Measurements from ENCODE around the gene DAB2.
"Not testable (repeated sequence)": the region's sequence is repeated elsewhere in the genome, so short reads cannot be mapped to it uniquely, and the experiment has no call there.

The DAB2 gene

GRCh38 chr5:39373791-39374190 lies 51.0 kb downstream of the DAB2 start:
- no peak for DNase-seq

DNA sequence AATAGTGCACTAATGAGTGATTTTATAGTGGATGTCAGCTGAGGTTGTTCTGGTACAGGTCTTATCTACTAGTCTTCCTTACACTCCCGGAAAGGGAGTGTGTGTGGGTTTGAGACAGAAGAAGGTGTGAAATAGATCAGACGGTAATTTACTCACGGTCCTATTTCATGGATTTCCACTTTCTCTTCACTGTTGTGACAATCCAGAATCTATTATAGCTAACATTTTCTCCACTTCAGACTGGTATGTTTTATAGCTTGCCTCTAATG lies 53.5 kb downstream of the DAB2 start:
- no peak for DNase-seq

GRCh38 chr5:39370555-39371366 lies 54.0 kb downstream of the DAB2 start:
- DNase-seq = no peak

DNA sequence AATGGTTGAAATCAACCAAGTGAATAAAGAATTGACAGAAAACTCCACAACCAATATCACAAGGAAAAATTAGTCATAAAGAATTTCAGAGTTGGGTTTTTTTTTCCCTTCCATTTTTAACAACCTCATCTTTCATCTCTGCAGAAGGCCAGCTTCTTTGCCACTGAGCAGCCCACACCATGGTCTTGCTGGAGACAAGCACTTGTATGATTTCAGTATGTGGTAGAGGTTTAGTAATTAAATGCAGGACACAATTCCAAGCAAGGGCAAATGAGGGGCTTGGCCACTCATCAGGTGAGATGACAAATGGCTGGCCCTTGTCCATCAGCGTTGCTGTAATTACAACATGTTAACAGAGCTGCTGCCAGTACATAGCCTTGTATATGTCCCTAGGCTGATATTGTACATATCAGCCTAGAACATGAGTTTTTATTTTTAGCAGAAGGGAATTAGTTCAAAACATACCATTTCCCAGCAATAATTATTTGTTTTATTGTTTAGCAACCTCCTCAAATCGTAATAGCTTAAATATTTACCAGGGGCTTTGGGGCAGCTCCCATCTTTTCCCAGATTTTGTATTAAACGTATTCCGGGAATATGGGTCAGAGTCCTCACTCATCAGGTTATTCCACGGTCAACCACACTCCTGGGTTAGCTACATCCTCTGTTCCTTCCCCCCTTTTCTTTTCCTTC lies 55.5 kb downstream of the DAB2 start:
- no peak for DNase-seq

GRCh38 chr5:39368116-39368515 lies 56.7 kb downstream of the DAB2 start:
- DNase-seq = no peak

GRCh38 chr5:39367711-39368110 lies 57.1 kb downstream of the DAB2 start:
- no peak for DNase-seq

DNA sequence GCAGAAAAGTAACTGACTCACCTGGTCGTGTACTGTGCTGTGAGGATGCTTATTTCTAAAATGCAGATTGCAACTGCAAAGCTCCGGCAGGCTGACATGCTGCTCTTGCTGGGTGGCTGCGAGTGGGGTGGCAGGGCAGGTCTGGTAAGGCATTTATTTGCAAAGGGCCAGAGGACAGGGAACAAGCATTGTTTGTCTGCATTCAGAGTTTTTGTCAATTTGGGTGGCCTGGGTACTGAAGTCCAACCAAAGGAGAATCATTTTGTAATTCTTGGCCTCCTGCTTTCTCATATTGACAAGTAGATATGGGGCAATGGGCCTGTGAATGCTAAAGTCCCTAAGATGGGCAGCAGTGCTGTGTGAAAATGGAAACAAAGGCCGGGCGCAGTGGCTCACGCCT lies 60.4 kb downstream of the DAB2 start, which contains the start of gene C9:
TSS of gene C9 (minus strand) at position 129 of the 400 bp plus-strand sequence. CDS start at position 98, 31 bp downstream.
- DNase-seq = no peak

DNA sequence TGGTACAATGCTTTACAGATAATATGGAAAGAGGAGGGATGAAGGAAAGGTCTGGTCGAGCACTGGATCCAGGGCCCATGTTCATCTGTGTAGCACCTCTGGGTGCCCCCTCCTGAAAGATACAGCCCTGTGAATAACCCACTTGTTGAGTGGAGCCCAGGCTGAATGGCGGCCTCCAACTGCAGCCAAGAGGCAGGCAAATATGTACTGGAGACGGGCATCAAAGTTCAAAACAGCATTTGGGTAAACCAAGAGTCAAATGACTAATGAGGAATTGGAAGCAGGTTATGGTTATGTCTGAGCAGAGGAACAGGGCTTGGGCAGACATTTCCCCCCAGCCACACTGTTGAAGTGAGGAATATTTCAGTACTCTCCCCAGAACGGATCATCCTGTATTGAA lies 61.6 kb downstream of the DAB2 start:
- DNase-seq = no peak

DNA sequence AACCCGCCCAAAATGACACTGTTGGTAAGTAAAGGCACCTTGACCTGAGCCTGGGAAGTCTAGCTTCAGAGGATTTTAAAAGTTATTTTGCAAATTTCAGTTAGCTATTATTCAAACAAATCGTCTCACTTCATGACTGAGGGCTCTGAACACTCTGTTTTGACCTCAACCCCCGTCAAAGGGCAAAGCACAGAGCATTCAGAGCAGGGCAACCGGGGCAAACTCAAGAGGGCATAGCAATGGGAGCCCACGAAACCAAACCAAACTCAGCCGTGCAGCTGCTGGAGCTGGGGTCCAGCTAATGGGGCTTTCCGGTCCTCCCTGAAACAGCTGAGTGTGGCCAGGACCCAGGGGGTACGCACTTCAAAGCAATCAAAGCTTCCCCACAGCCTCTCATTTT lies 62.1 kb downstream of the DAB2 start:
- no peak for DNase-seq

- DNase-seq = no peak
Measured at GRCh38 chr5:39361306-39361705, 63.5 kb downstream of the DAB2 start.

- DNase-seq = no peak
Measured at GRCh38 chr5:39360471-39361111, 64.2 kb downstream of the DAB2 start.

GRCh38 chr5:39356263-39356662 lies 68.5 kb downstream of the DAB2 start:
- no peak for DNase-seq

GRCh38 chr5:39355324-39355723 lies 69.5 kb downstream of the DAB2 start:
- no peak for DNase-seq

GRCh38 chr5:39353717-39354399 lies 70.9 kb downstream of the DAB2 start:
- no peak for DNase-seq

GRCh38 chr5:39352951-39353350 lies 71.8 kb downstream of the DAB2 start:
- no peak for DNase-seq

DNA sequence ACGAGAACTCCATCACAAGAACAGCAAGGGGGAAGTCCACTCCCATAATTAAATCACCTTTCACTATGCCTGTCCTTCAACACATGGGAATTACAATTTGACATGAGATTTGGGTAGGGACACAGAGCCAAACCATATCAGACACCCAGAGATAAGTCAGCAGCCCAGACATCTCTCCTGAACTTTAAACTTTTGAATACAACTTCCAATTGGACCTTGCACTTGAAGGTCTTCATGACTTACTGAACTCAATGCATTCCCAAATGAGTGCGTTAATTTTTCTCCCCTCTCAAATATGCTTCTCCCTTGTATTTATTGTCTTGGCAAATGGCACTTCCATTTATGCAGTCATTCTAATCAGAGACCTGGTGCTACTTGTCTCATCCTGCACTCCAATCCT lies 72.6 kb downstream of the DAB2 start:
- DNase-seq = no peak

- no peak for DNase-seq
Measured at GRCh38 chr5:39349484-39349883, 75.3 kb downstream of the DAB2 start.

- no peak for DNase-seq
Measured at GRCh38 chr5:39342460-39342859, 82.3 kb downstream of the DAB2 start.

DNA sequence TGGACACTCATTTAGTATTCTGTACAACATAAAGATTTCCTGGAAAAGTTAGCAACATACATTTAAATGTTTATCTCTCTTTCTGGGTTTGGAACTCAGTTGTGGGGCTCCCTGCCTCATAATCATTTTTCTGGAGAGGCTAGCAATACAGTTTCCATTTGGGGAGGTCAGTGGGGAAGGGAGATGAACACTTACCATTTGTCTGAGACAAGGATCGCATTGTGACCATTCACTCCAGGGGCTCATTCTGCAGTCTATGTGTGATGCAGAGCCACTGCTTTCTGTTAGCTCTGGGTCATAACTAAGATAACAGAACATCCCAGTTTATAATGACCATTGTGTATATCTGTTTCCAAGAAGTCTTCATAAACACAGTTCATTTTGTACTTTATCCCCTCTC lies 82.9 kb downstream of the DAB2 start:
- no peak for DNase-seq

DNA sequence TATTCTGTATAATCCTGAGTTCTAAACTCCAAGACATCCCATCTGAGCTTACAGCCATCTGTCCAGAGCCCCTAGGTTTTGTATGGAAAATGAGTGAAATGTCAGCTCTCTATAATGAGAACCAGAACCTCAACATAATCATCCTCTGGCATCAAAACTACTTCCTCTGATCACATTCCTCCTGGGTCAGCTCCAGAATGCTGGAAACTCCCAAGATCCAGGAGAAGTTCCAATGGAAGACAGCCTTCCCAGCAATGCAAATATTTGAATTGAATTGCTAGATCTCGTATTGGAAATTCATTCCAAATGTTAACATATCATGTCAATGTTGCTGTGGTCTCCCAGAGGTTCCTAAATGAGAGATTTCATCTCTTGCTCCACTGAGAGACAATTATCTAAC lies 84.3 kb downstream of the DAB2 start:
- DNase-seq = no peak

DNA sequence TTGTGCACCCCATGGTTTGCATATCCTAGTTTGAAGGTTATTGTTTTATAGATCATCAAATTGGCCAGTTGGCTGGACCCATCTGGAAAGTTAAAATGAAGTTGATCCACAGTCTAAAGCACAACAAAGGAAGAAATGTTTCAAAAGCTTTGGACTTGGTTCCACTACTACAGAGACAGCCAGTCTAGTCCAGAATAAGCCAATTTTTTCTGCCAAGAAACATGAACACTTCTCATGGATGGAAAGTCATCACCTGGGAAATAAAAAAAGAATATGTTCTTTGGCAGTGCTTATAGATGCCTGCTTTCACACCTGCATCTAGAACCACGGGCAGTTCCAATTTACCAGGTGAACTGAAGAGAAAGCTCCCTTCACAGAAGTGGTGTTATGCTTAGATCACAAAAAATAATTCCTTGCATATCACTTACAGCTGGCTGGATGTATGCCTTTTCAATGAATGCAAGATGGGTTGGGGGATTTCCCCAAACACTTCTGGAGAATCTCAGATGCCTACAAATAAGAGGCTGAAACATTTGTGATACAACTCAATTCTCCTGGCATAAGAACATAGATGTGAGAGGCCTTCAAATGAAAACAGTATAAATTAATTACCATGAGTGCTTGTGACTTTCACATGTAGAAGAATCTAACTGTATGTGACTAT lies 87.4 kb downstream of the DAB2 start:
- no peak for DNase-seq

GRCh38 chr5:39334296-39334695 lies 90.5 kb downstream of the DAB2 start:
- DNase-seq = not testable (repeated sequence)

- DNase-seq = no peak
Measured at GRCh38 chr5:39333104-39333503, 91.7 kb downstream of the DAB2 start.

Data from NCI-H69 (cell line).